Esophagus muscularis mucosa (tissue), 2 donors: ENCODE measurements around the gene SMARCA5.

Experiments used
- POLR2A ChIP-seq: fragments of 450-650 bp; IDR thresholded peaks from one replicate; pipeline ENCODE4 v1.6.1; 2017; ENCODE audit warnings: antibody characterized with exemption, moderate library complexity, mild to moderate bottlenecking, low read depth
- POLR2AphosphoS5 ChIP-seq, 2 donors: sonication (generic); formaldehyde crosslinking; IDR thresholded peaks; one replicate each; pipeline ENCODE4 v1.6.1; 2017; ENCODE audit warnings: antibody characterized with exemption in 2 of 2

DNA sequence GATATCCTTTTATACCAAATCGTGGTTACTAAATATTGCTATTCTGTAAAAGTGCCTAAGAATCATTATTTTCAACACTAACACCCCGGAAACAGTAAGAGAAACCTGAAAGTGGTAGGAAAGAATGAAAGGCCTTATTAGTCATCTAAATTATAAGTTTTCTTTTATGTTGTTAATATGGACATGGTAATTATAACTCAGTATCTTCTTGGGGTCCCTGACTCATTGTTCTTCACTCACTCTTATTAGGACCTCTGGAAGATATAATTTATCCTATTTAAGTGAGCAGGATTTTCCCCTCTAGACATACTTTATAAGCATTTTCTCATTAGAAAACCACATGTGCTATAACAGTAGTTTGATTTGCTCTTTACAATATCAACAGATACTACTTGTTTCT is 51.0 kb downstream of the SMARCA5 start:
- TF ChIP-seq POLR2A (no peak), POLR2AphosphoS5 (IDR thresholded peaks at IDR 0.05) (no peak)
